Activated CD8-positive, alpha-beta T cell treated with anti-CD3 and anti-CD28 coated beads for 36 hours (primary cell): Measurements from ENCODE around the gene TOMM40. TPM values are rescaled to one million over a fixed set of nuclear protein-coding genes. Genes with fewer than 3 reads are reported as not detected.

ENCODE experiments used
- ATAC-seq: fragments of 200-7000 bp; cut with Tn5 transposase; one replicate; pipeline ENCODE4 v1.10.0; 2021; ENCODE audit warnings: mild to moderate bottlenecking, moderate library complexity
- CTCF ChIA-PET: fragments of 350-600 bp; sonication (Branson Sonifier 250); formaldehyde crosslinking; loops from one replicate; lab custom pipeline; 2021; ENCODE audit warnings: antibody characterized with exemption; lab: Charles Lee
- POLR2A ChIA-PET: fragments of 350-600 bp; sonication (Branson Sonifier 250); formaldehyde crosslinking; loops from one replicate; lab custom pipeline; 2021; ENCODE audit warnings: antibody characterized with exemption; lab: Charles Lee
- DNase-seq: peaks from one replicate; pipeline ENCODE4 v3.0.0-alpha.2; 2020
- H3K27ac Mint-ChIP-seq: one replicate; pipeline ENCODE4 v1.8.0; 2021; ENCODE audit warnings: mild to moderate bottlenecking, mixed read lengths
- H3K27me3 Mint-ChIP-seq: one replicate; pipeline ENCODE4 v1.8.0; 2021; ENCODE audit warnings: mixed read lengths
- H3K36me3 Mint-ChIP-seq: one replicate; pipeline ENCODE4 v1.8.0; 2021; ENCODE audit warnings: low read depth, mixed read lengths
- H3K4me1 Mint-ChIP-seq: one replicate; pipeline ENCODE4 v1.8.0; 2021; ENCODE audit warnings: low read depth, mixed read lengths
- H3K4me3 Mint-ChIP-seq: one replicate; pipeline ENCODE4 v1.8.0; 2021; ENCODE audit warnings: mild to moderate bottlenecking, moderate library complexity, mixed read lengths
- H3K9me3 Mint-ChIP-seq: one replicate; pipeline ENCODE4 v1.8.0; 2021; ENCODE audit warnings: mixed read lengths
- CTCF ChIP-seq: fragments of 200-600 bp; IDR thresholded peaks from one replicate; pipeline ENCODE4 v1.8.0; 2022; ENCODE audit warnings: antibody characterized with exemption, mild to moderate bottlenecking
- intact Hi-C: fragments of 100-400 bp; cut with micrococcal nuclease; formaldehyde crosslinking; loops from one replicate; pipeline ENCODE4 v1.10.0; 2022
- total RNA-seq, 2 experiments: library from RNA; stranded (reverse); gene quantifications; one replicate each; pipeline ENCODE4 v1.2.3, GENCODE V29; 2021

Gene TOMM40
- total RNA-seq, 2 experiments from 2014 or later = 134 to 138 TPM

GRCh38 chr19:44894052-44894400 lies 3.0 kb downstream of the TOMM40 start:
- Mint-ChIP-seq H3K36me3 (peaks cover 46% of the 10 kb centered on the region), H3K9me3 (no peaks in the 10 kb centered on the region), H3K4me3 (no peak overlapping the region), H3K4me1 (peaks cover 30% of the 10 kb centered on the region), H3K27ac (no peak overlapping the region), H3K27me3 (no peaks in the 10 kb centered on the region)
- ChIA-PET CTCF (no interaction called here), POLR2A (interaction anchor here (3.5 kb wide), 1 partner anchor 11 kb away, joined by 14 read pairs; the partner anchor contains the start of gene APOE)
- intact Hi-C loops = no loop called here
- DNase-seq (no peak), ATAC-seq (no peak)
- no peak for TF ChIP-seq CTCF

GRCh38 chr19:44894946-44895345 lies 3.9 kb downstream of the TOMM40 start:
- no peaks in the 10 kb centered on the region for H3K9me3 Mint-ChIP-seq
- ChIA-PET CTCF (interaction anchor here (0.8 to 1.1 kb wide), 2 partner anchors 10 to 165 kb away, joined by 3 read pairs; no protein-coding TSS in a partner anchor), POLR2A (interaction anchor here (0.6 to 3.5 kb wide), 4 partner anchors 10 to 137 kb away, joined by 3 to 14 read pairs (median 3); partner anchors contain the start of gene APOE)
- peaks cover 28% of the 10 kb centered on the region for H3K4me1 Mint-ChIP-seq
- H3K36me3 Mint-ChIP-seq = peaks cover 48% of the 10 kb centered on the region
- intact Hi-C loops = no loop called here
- no peaks in the 10 kb centered on the region for H3K27me3 Mint-ChIP-seq
- peak overlapping the region; percentile 20 for H3K27ac Mint-ChIP-seq
- no peak overlapping the region for H3K4me3 Mint-ChIP-seq
- DNase-seq (no peak), ATAC-seq (no peak)
- TF ChIP-seq CTCF = no peak

GRCh38 chr19:44897835-44898234 lies 6.8 kb downstream of the TOMM40 start:
- Mint-ChIP-seq H3K9me3 (no peaks in the 10 kb centered on the region), H3K27ac (no peak overlapping the region), H3K4me1 (peaks cover 12% of the 10 kb centered on the region), H3K27me3 (no peaks in the 10 kb centered on the region), H3K36me3 (peaks cover 48% of the 10 kb centered on the region), H3K4me3 (no peak overlapping the region)
- ChIA-PET CTCF (interaction anchor here (1.8 kb wide), 1 partner anchor 55 kb away, joined by 5 read pairs; no protein-coding TSS in a partner anchor), POLR2A (no interaction called here)
- TF ChIP-seq CTCF = no peak
- no peak for DNase-seq
- intact Hi-C loops = no loop called here
- ATAC-seq = no peak

- ATAC-seq (no peak), DNase-seq (no peak)
- no peak overlapping the region for H3K4me3 Mint-ChIP-seq
- H3K4me1 Mint-ChIP-seq = peaks cover 2% of the 10 kb centered on the region
- H3K27ac Mint-ChIP-seq = no peak overlapping the region
- TF ChIP-seq CTCF = no peak
- peaks cover 32% of the 10 kb centered on the region for H3K36me3 Mint-ChIP-seq
- intact Hi-C loops = loop anchor here (5.0 kb wide), 1 partner anchor 52 kb away; no protein-coding TSS in a partner anchor
- peaks cover 2% of the 10 kb centered on the region for H3K27me3 Mint-ChIP-seq
- no peaks in the 10 kb centered on the region for H3K9me3 Mint-ChIP-seq
- POLR2A ChIA-PET = interaction anchor here (1.0 to 1.8 kb wide), 4 partner anchors 8 to 53 kb away, joined by 3 to 9 read pairs (median 6); partner anchors contain the start of gene TOMM40
- CTCF ChIA-PET = no interaction called here
Observed at GRCh38 chr19:44900328-44901244, 9.5 kb downstream of the TOMM40 start.
